WTC11 (cell line): ENCODE results near the gene TIMM9. TPM values are rescaled to one million over a fixed set of nuclear protein-coding genes. Genes with fewer than 3 reads are reported as not detected.
"Not testable (repeated sequence)": the region's sequence is repeated elsewhere in the genome, so short reads cannot be mapped to it uniquely, and the experiment has no call there.

ENCODE experiments used
- ATAC-seq: fragments of 200-7000 bp; cut with Tn5 transposase; 2 replicates; pipeline ENCODE4 v1.10.0; 2021; ENCODE audit warnings: mild to moderate bottlenecking, moderate library complexity
- CTCF ChIA-PET: fragments of 300-600 bp; sonication (Branson Sonifier 250); formaldehyde crosslinking; loops from one replicate; lab custom pipeline; 2021; ENCODE audit warnings: antibody characterized with exemption; lab: Charles Lee
- POLR2A ChIA-PET: fragments of 350-600 bp; sonication (Branson Sonifier 250); formaldehyde crosslinking; loops from one replicate; lab custom pipeline; 2021; ENCODE audit warnings: antibody characterized with exemption; lab: Charles Lee
- DNase-seq: peaks from one replicate; pipeline ENCODE4 v3.0.0; 2021; ENCODE audit warnings: low spot score
- H3K27ac Mint-ChIP-seq: 2 replicates; pipeline ENCODE4 v1.8.0; 2021; ENCODE audit warnings: mixed read lengths
- H3K27me3 Mint-ChIP-seq: 2 replicates; pipeline ENCODE4 v1.8.0; 2021; ENCODE audit warnings: low read depth, mild to moderate bottlenecking, moderate library complexity, mixed read lengths
- H3K36me3 Mint-ChIP-seq: 2 replicates; pipeline ENCODE4 v1.8.0; 2021; ENCODE audit warnings: mixed read lengths
- H3K4me1 Mint-ChIP-seq: 2 replicates; pipeline ENCODE4 v1.8.0; 2022; ENCODE audit warnings: mixed read lengths
- H3K4me3 Mint-ChIP-seq: 2 replicates; pipeline ENCODE4 v1.8.0; 2021; ENCODE audit warnings: mild to moderate bottlenecking, moderate library complexity, mixed read lengths
- H3K9me3 Mint-ChIP-seq: 2 replicates; pipeline ENCODE4 v1.8.0; 2021; ENCODE audit warnings: mixed read lengths
- ARID4B ChIP-seq: sonication (generic); formaldehyde crosslinking; IDR thresholded peaks from 2 replicates; pipeline ENCODE4 v1.8.0; 2023; ENCODE audit warnings: missing genetic modification reagents, mild to moderate bottlenecking, borderline replicate concordance
- ATF3 ChIP-seq: sonication (generic); formaldehyde crosslinking; conservative IDR thresholded peaks from 2 replicates; pipeline ENCODE4 v1.8.1; 2022; ENCODE audit warnings: mild to moderate bottlenecking, missing genetic modification reagents
- E2F1 ChIP-seq: sonication (generic); formaldehyde crosslinking; IDR thresholded peaks from 2 replicates; pipeline ENCODE4 v1.8.0; 2022; ENCODE audit warnings: mild to moderate bottlenecking, missing genetic modification reagents
- ELF4 ChIP-seq: sonication (generic); formaldehyde crosslinking; IDR thresholded peaks from 2 replicates; pipeline ENCODE4 v1.8.1; 2022; ENCODE audit warnings: low read depth, mild to moderate bottlenecking, moderate library complexity, missing genetic modification reagents
- FOXK1 ChIP-seq: sonication (generic); formaldehyde crosslinking; IDR thresholded peaks from 2 replicates; pipeline ENCODE4 v1.8.0; 2022; ENCODE audit warnings: mild to moderate bottlenecking, moderate library complexity, missing genetic modification reagents
- GTF2I ChIP-seq: fragments of 250-450 bp; sonication (Bioruptor Pico); conservative IDR thresholded peaks from 2 replicates; pipeline ENCODE4 v1.4.0; 2021; ENCODE audit warnings: mild to moderate bottlenecking
- IRF1 ChIP-seq: sonication (generic); formaldehyde crosslinking; IDR thresholded peaks from 2 replicates; pipeline ENCODE4 v1.8.0; 2023; ENCODE audit warnings: missing genetic modification reagents
- JUN ChIP-seq: sonication (generic); formaldehyde crosslinking; IDR thresholded peaks from 2 replicates; pipeline ENCODE4 v1.8.0; 2023; ENCODE audit warnings: mild to moderate bottlenecking, missing genetic modification reagents
- KAT7 ChIP-seq: sonication (generic); formaldehyde crosslinking; IDR thresholded peaks from 2 replicates; pipeline ENCODE4 v1.8.1; 2023; ENCODE audit warnings: missing genetic modification reagents, mild to moderate bottlenecking, borderline replicate concordance
- MAX ChIP-seq: sonication (generic); formaldehyde crosslinking; IDR thresholded peaks from 2 replicates; pipeline ENCODE4 v1.8.0; 2022; ENCODE audit warnings: mild to moderate bottlenecking, missing genetic modification reagents
- MXD4 ChIP-seq: fragments of 250-450 bp; sonication (Bioruptor Pico); IDR thresholded peaks from 2 replicates; pipeline ENCODE4 v1.8.0; 2021; ENCODE audit warnings: mild to moderate bottlenecking, moderate library complexity, borderline replicate concordance
- PRRX2 ChIP-seq: fragments of 250-450 bp; sonication (Bioruptor Pico); IDR thresholded peaks from 2 replicates; pipeline ENCODE4 v1.8.0; 2021; ENCODE audit warnings: mild to moderate bottlenecking
- TCF7 ChIP-seq: sonication (generic); formaldehyde crosslinking; IDR thresholded peaks from 2 replicates; pipeline ENCODE4 v1.8.0; 2022; ENCODE audit warnings: mild to moderate bottlenecking, low read depth, missing genetic modification reagents, moderate library complexity
- USF2 ChIP-seq: sonication (generic); formaldehyde crosslinking; IDR thresholded peaks from 2 replicates; pipeline ENCODE4 v1.8.1; 2023; ENCODE audit warnings: mild to moderate bottlenecking, missing genetic modification reagents, moderate library complexity
- ZNF121 ChIP-seq: sonication (generic); formaldehyde crosslinking; IDR thresholded peaks from 2 replicates; pipeline ENCODE4 v1.8.0; 2023; ENCODE audit warnings: missing genetic modification reagents
- total RNA-seq: library from RNA; stranded (reverse); gene quantifications from 3 replicates; pipeline ENCODE4 v1.2.3, GENCODE V29; 2021

TIMM9 gene
- total RNA-seq, 1 experiment from 2014 or later = 51.1 TPM

GRCh38 chr14:58426670-58427280 is 556 bp downstream of the TIMM9 start (continued):
- no peak for TF ChIP-seq KAT7 (CRISPR knock-in tag)
- no peak for TF ChIP-seq IRF1 (CRISPR knock-in tag)
- no peak for TF ChIP-seq ATF3 (CRISPR knock-in tag)
- TF ChIP-seq ARID4B (CRISPR knock-in tag) = peak; percentile 84; the same call in 1 of the 2 replicates
- TF ChIP-seq MAX (CRISPR knock-in tag) = peak; percentile 85
- no peak for TF ChIP-seq ZNF121
- no peak for TF ChIP-seq PRRX2
- TF ChIP-seq JUN = 0 out of 2 replicates have a peak, but pooled peaks have one; percentile 14
- no peak for TF ChIP-seq E2F1
- TF ChIP-seq FOXK1 (CRISPR knock-in tag) = 0 out of 2 replicates have a peak, but pooled peaks have one; percentile 37
- peak; percentile 89 for TF ChIP-seq USF2 (CRISPR knock-in tag)
- TF ChIP-seq MXD4 = no peak
- TF ChIP-seq TCF7 = no peak
- no peak for TF ChIP-seq GTF2I (CRISPR knock-in tag)
- TF ChIP-seq ELF4 = no peak

GRCh38 chr14:58416934-58417333 is 10.4 kb downstream of the TIMM9 start:
- not testable (repeated sequence) for ATAC-seq, H3K9me3 Mint-ChIP-seq, DNase-seq, H3K4me1 Mint-ChIP-seq, H3K27ac Mint-ChIP-seq, H3K27me3 Mint-ChIP-seq, H3K4me3 Mint-ChIP-seq
- peaks cover 59% of the 10 kb centered on the region for H3K36me3 Mint-ChIP-seq
- ChIA-PET CTCF (interaction anchor here (0.6 kb wide), 2 partner anchors 9 to 26 kb away, joined by 3 read pairs; no protein-coding TSS in a partner anchor), POLR2A (interaction anchor here (0.6 kb wide), 1 partner anchor 274 kb away, joined by 5 read pairs; no protein-coding TSS in a partner anchor)
